Measurements from ENCODE around the gene C1QC. TPM values are rescaled to one million over a fixed set of nuclear protein-coding genes. Genes with fewer than 3 reads are reported as not detected.

The C1QC gene
- total and polyA plus RNA-seq, 2 of the 8 experiments (the other 6 are each of a cell fraction or from before 2014, with no cell fraction given) = not detected

- H2BK5ac ChIP-seq (ENCODE audit: low read depth, low read length) = no peak overlapping the region
- no peaks in the 10 kb centered on the region for H3K79me2 ChIP-seq (ENCODE audit: control insufficient read depth in 1 of 2, insufficient read depth in 2 of 2, low read length in 2 of 2)
- H2AFZ ChIP-seq (ENCODE audit: low read length) = no peak overlapping the region
- no peaks in the 10 kb centered on the region for H4K20me1 ChIP-seq (replicated peaks in 1 of 2; ENCODE audit: control insufficient read depth in 1 of 2, insufficient read depth in 2 of 2, low read length in 2 of 2)
- H2BK15ac ChIP-seq (ENCODE audit: low read length) = no peak overlapping the region
- ChIA-PET CTCF (ENCODE audit: partially characterized antibody) (interaction anchor here (0.6 to 3.8 kb wide), 23 partner anchors 10 to 298 kb away, joined by 3 to 27 read pairs (median 4); no protein-coding TSS in a partner anchor), POLR2A (ENCODE audit: partially characterized antibody) (no interaction called here)
- H3K27me3 ChIP-seq (replicated peaks in 1 of 4; ENCODE audit: control insufficient read depth in 3 of 4, extremely low read depth in 1 of 4, insufficient read depth in 3 of 4, low read length in 3 of 4) = no peaks in the 10 kb centered on the region
- 73% methylated on average over 2 of the region's 2 CpGs; no CpG with 5 or more reads in 1 of the 2 experiments for WGBS, 2 experiments (ENCODE audit: extremely low coverage in 1 of 2, insufficient coverage in 1 of 2, insufficient read length in 1 of 2, insufficient replicate concordance in 2 of 2, low coverage in 1 of 2, low lambda C conversion rate in 2 of 2, missing lambda C conversion rate in 1 of 2)
- H3K56ac ChIP-seq (replicated peaks; ENCODE audit: insufficient read length, low read depth, low read length) = no peak overlapping the region
- FAIRE-seq (no peak), DNase-seq (ENCODE audit: low read depth in 1 of 2, low spot score in 2 of 2) (no peak)
- H3K4me3 ChIP-seq (ENCODE audit: extremely low read depth in 1 of 4, insufficient read depth in 2 of 4, low read depth in 3 of 4, low read length in 4 of 4) = no peak overlapping the region
- TF ChIP-seq TCF12 (IDR thresholded peaks at IDR 0.05; ENCODE audit: low read depth, low read length) = no peak
- no peak for TF ChIP-seq ZNF274 (IDR thresholded peaks at IDR 0.05; ENCODE audit: borderline replicate concordance, extremely low read depth, low read length)
- TF ChIP-seq BACH1 (IDR thresholded peaks at IDR 0.05; ENCODE audit: low read length) = no peak
- TF ChIP-seq POLR2A (IDR thresholded peaks at IDR 0.05; ENCODE audit: control extremely low read depth in 1 of 2, low read depth in 2 of 2, low read length in 2 of 2) = no peak
- no peak for TF ChIP-seq YY1 (IDR thresholded peaks at IDR 0.05; ENCODE audit: low read depth, low read length)
- no peak for TF ChIP-seq NANOG (IDR thresholded peaks at IDR 0.05; ENCODE audit: insufficient read depth, low read depth, low read length, poor library complexity, severe bottlenecking)
- TF ChIP-seq TAF1 (IDR thresholded peaks at IDR 0.05; ENCODE audit: low read depth, low read length) = no peak
- no peak for TF ChIP-seq SAP30 (IDR thresholded peaks at IDR 0.05; ENCODE audit: insufficient read depth, insufficient replicate concordance, low read length)
- TF ChIP-seq RBBP5 (IDR thresholded peaks at IDR 0.05; ENCODE audit: borderline replicate concordance, low read depth, low read length) = no peak
- TF ChIP-seq CREB1 (IDR thresholded peaks at IDR 0.05) = no peak
- no peak for TF ChIP-seq ATF2 (IDR thresholded peaks at IDR 0.05; ENCODE audit: low read length)
- TF ChIP-seq GABPA (IDR thresholded peaks at IDR 0.05; ENCODE audit: borderline replicate concordance, insufficient read depth, low read length) = no peak
- TF ChIP-seq SP2 (IDR thresholded peaks at IDR 0.05; ENCODE audit: low read length) = no peak
- TF ChIP-seq SIRT6 (IDR thresholded peaks at IDR 0.05; ENCODE audit: low read length) = no peak
- H3K23ac ChIP-seq (ENCODE audit: insufficient read length) = no peak overlapping the region
- no peaks in the 10 kb centered on the region for H3K79me1 ChIP-seq (ENCODE audit: low read depth, low read length)
- peak overlapping the region; percentile 53; the same call in 1 of the 2 replicates for H4K8ac ChIP-seq (ENCODE audit: extremely low read depth, insufficient read depth, low read length)
- no peak overlapping the region for H4K5ac ChIP-seq (ENCODE audit: insufficient read length, low read depth, low read length)
- no peak overlapping the region for H2BK12ac ChIP-seq (ENCODE audit: low read depth, low read length)
- H3K27ac ChIP-seq (ENCODE audit: low read depth, low read length) = no peak overlapping the region
- H4K91ac ChIP-seq (replicated peaks; ENCODE audit: insufficient read length, low read length) = no peak overlapping the region
- H3K36me3 ChIP-seq (ENCODE audit: control insufficient read depth in 2 of 4, insufficient read depth in 4 of 4, low read length in 3 of 4) = no peaks in the 10 kb centered on the region
- H2BK120ac ChIP-seq (replicated peaks; ENCODE audit: low read depth, low read length) = no peak overlapping the region
- no peaks in the 10 kb centered on the region; the same call in 1 of the 2 replicates for H3K23me2 ChIP-seq (ENCODE audit: low read depth, low read length)
- H3K4me2 ChIP-seq (ENCODE audit: insufficient read depth in 1 of 2, low read depth in 2 of 2, low read length in 2 of 2) = no peak overlapping the region
- H3K14ac ChIP-seq (ENCODE audit: insufficient read length) = no peak overlapping the region
- H3K9ac ChIP-seq (replicated peaks in 1 of 4; ENCODE audit: extremely low read depth in 1 of 4, low read depth in 3 of 4, low read length in 3 of 4) = no peak overlapping the region
- no peak overlapping the region for H2BK20ac ChIP-seq (ENCODE audit: low read length)
- no peak overlapping the region for H3K4ac ChIP-seq (replicated peaks; ENCODE audit: insufficient read length, low read depth, low read length)
- H3K9me3 ChIP-seq (ENCODE audit: insufficient read depth in 2 of 2, low read depth in 1 of 2, low read length in 1 of 2) = no peaks in the 10 kb centered on the region
- peaks cover 0 to 1% (median 0%) of the 10 kb centered on the region in 4 experiments; a peak in 1 of 7 replicates for H3K4me1 ChIP-seq (replicated peaks in 1 of 4; ENCODE audit: control insufficient read depth in 3 of 4, insufficient read depth in 4 of 4, low read length in 3 of 4)
- no peak overlapping the region for H2AK5ac ChIP-seq (ENCODE audit: low read depth, low read length)
- no peak overlapping the region for H3K18ac ChIP-seq (ENCODE audit: extremely low read depth, low read length)
These were observed 23.0 kb downstream of the C1QC start for GRCh38 chr1:22666412-22666811.

Measured in H1 (cell line).